Activated CD4-positive, alpha-beta T cell treated with anti-CD3 and anti-CD28 coated beads, Interleukin-2, amount 50 U/mL, for 4 hours (primary cell): ENCODE measurements around the gene HOXD12.
A peak's percentile ranks its signal among the peaks of the same experiment; 100 is the strongest.

ENCODE experiments used
- DNase-seq, 2 experiments: peaks; one replicate each; pipeline ENCODE4 v3.0.0-alpha.2; 2020

HOXD12 gene

DNA sequence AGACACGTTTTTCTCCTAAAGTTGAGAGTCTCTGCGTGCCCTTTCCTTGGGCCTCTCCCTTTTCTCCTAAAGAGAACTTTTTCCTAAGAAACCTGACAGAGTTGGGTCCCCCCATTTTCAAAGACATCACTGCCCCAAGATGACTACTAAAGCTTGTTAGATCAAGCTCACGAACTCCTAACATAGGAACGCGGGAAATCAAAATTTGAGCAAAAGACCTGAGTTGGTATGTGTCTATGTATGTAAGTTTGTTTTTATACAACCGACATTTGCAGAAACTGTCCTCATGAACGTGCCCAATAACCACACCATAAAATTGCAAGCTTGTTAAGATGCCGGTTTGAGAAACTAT, 5.7 kb upstream of the HOXD12 start:
- DNase-seq: no peak

- no peak for DNase-seq
Measured at GRCh38 chr2:176094349-176094748, 5.2 kb upstream of the HOXD12 start.

GRCh38 chr2:176095421-176095820, 4.2 kb upstream of the HOXD12 start:
- DNase-seq: no peak

GRCh38 chr2:176096243-176096985, 3.2 kb upstream of the HOXD12 start:
- no peak for DNase-seq

GRCh38 chr2:176096986-176097819, 2.4 kb upstream of the HOXD12 start:
- DNase-seq: peak; percentile 34 to 40

- DNase-seq: no peak
Measured at GRCh38 chr2:176097820-176098365, 1.7 kb upstream of the HOXD12 start.

DNA sequence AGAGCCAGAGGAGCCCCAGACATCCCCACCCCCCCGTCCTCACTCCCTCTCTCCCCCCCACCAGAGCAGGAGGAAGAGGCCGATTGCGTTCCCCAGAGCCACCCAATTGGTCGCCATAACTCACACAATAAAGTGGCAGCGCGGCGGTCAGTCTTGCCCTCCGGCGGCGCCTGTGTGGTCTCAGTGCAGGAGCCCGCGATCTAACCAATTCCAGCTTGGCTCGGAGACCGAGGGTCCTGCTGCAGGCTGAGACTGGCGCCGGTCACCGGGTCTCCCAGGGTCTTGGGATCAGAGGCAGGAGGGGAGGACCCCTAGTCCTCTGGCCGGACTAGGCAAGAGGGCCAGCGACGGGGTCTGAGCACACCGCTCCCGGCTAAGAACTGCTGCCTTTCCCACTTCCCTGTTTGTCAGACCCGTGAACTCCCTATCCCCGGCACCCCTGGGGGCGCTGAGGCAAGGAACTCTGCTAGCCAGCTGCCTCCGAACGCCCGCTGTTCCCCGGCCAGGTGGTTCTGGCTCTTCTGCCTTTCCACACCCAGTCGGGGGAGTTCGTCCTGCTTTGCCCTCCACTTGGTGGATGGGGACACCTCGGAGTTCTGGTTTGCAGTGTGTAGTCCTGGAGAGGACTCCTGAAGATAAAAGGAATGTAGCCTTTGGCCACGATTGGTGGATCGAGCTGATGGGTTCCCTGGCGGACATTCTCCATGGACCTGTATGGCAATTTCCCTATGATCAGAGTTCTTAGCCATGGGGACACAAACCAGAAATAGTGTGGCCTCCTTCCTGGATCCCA, 1.0 kb upstream of the HOXD12 start:
- DNase-seq: no peak

DNA sequence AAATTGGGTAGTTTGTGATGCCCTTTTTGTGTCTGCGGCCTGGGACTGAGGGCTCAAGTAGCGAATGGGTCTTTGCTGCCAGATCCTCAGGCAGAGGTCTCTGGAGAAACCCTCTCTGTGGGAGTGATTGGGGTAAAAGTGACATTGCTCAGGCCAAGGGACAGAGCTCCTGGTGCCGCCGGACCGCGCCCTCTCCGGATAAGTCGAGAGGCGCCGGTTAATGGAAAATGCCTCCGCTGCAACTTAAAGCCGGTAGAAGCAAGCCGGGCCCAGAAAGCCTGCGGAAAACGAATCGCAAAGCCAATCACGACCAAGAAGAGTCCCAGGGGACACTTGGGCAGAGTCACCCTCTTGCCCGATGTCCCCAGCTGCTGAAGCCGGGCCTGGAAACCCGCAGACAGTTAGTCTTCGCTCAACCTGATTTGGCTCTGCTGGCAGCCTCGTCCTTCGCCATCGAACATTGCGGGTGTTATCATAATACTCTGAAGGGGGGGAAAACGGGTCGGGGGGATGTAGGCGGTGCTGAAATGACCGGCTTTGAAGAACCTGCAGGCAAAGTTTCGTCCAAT, 352 bp upstream of the HOXD12 start:
- no peak for DNase-seq

GRCh38 chr2:176100547-176101140, 1.0 kb downstream of the HOXD12 start:
- DNase-seq: no peak

- no peak for DNase-seq
Measured at GRCh38 chr2:176101216-176101830, 1.7 kb downstream of the HOXD12 start.

DNA sequence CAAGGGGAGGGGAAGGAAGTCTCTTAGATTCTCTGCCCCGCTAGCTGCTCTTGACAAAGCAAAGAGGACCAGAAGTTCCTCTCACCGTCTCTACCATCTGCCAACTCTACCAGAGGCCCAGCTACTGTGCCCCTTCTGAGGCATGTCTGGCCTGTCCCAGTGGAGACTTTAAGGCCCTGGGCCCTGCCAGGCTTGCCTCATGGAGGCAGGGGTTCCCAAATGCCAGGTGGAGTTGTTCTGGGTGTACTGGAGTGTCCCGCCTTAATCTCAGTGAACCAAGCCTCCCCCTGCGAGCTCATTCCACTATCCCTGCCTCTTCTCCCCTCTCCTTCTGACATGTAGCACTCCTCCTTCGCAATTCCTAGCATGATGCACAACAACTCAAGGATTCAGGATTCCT, 2.2 kb downstream of the HOXD12 start:
- no peak for DNase-seq

DNA sequence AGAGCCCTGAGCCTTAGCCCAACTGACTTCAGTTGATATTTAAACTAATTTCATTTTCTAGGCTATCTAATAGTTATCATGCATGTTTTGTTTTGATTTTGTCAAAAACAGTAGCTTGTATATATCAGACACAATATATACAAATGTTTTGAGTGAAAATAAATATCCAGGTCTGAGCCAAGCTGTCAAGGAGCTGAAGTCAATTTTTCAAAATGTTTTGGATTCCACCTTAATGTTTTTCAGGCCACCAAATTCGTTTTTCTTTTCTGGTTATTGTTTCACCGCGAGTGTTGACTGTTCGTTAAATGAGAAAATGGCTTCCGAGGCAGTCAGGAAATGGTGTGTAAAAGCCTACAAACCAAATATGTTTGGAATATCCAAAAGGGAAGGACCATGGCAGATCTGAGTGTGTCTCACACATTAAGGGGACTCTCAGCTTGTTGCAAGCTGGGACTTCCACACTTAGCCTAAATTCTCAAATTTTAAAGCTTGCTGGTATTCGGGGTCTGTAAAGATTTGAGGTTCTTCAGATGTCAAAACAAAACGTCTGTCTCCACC, 2.8 kb downstream of the HOXD12 start:
- DNase-seq: no peak

DNA sequence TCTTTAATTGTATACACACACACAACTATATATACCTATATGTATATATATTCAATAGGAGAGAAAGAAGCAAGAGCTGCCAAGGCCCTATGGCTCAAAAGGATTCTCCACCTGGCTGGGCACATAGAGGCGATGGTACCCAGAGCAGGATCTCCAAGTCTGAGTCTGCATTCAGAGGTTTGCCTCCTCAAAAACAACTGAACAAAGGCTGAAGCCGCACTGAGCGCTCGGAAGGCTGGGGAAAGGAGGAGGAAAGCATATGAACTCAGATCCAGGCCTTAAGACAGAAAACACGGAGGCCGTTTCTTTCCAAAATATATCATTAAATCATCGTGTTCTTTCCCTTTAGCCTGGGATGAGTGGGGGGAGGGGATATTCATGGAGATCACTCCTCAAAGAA, 3.6 kb downstream of the HOXD12 start:
- DNase-seq: no peak

DNA sequence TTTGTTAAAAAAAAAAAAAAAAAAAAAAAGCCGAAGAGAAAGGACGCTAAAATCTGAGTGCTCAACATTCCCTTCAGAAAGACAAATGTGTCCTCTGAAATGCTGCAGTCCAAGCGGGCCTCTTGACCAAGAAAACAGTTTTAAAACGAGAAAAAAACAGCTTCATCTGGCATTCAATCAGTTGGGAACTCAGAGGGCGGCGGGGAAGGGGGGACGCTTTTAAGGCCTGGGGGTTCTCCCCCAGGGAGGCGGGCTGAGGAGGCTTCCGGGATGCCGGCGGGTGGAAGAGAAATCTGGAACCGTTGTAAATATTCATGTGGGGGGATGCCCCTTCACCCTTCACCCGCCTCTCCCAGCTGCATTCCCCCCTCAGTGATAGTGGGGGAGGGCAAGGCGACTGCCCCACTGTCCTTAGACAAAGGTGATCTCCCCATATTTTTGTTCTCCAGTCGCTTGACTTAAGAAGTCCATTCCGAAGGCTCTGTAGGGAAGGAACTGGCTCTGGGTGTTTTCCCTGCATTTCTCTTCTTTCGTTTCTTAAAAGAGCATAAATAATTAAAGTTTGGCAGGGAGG, 4.2 kb downstream of the HOXD12 start:
- no peak for DNase-seq

DNA sequence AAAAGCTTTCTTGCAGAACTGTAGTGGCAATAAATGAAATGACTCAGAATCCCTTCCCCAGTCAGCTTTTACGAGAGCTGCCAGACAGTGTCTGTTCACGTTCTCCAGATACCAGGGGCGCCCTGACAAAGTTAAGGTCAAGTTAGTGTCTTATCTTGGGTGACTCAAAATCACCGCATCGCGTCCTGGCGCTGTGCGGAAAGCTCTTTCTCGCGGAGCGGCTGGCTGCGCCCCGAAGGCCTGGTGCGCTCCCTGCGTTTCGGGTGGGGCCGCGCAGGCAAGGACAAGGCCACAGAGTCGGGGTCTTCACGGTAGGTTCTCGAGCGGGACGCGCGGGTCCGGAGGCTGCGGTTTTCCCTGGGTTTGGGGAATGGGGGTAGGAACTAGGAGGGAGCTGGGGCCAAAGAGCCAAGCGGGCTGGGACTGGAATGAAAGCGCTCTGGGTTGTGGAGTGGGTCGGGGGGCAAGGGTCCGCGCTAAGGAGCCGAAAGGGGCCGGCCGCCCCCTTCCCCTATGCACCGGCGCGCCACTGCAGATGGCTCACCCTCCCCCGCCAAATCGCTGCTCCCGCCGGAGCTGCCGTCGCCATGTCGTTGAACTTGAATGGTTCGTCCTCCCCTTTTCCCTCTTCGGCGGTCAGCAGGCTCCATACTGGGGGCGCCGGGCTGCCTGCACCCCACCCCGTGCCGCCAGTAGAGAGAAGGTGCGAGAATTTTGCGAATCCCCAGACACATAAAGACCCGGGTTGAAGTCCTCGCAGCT, 4.9 kb downstream of the HOXD12 start:
- DNase-seq: no peak

GRCh38 chr2:176105078-176105729, 5.6 kb downstream of the HOXD12 start:
- DNase-seq: no peak

DNA sequence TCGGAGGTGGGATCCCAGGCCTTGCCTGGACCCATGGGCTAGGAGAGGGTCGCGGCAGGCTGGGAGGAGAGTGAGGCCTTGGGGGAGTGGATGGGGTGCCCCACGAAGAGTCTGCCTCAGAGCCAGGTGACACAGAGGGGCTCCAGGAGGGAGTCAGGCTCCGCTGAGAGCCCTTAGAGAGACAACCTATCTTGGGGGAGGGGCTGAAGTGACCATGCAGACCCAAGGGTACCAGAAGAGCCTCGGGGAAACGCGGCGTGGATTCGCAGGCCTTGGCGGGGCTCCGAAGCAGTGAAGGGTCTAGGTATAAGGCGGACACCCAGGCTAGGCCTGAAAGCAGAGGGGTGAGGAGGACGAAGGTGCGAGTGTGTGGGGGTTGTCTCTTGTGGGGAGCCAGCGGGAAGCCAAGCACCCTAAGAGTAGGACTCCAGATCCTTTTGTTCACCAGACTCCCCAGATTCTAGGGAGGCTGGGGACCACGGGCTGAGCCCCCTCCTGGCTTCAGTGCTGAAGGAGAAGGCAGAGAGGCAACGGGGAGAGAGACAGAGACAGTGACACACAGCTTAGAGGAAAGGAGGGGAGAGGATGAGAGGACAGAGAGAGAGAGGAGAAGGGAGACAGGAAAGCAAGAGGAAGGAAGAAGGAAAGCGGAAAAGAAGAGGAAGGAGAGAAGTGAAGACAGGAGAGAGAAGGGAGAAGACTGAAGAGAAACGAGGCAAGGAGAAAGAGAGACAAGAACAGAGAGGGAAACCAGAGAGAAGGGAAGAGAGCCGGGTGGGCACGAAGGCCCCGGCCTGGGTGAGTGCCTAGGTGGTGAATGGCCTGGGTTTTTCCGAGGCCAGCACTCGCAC, 6.4 kb downstream of the HOXD12 start:
- DNase-seq: no peak

GRCh38 chr2:176106581-176107539, 7.3 kb downstream of the HOXD12 start, which contains the start of gene HOXD11:
TSS of gene HOXD11 (plus strand) at chr2:176107280. CDS start at chr2:176107356, 76 bp downstream.
- no peak for DNase-seq
